ENCODE results near the gene DCUN1D4.

DCUN1D4 gene

GRCh38 chr4:51853027-51853682 lies 10.2 kb downstream of the DCUN1D4 start:
- Histone ChIP-seq H3K4me3 (ENCODE audit: low read depth in 1 of 2, low read length in 2 of 2) (peak overlapping the region; percentile 26 to 28), H3K9ac (ENCODE audit: low read depth in 1 of 2, low read length in 2 of 2) (no peak overlapping the region), H3K4me1 (ENCODE audit: control insufficient read depth in 1 of 2, insufficient read depth in 2 of 2, low read length in 2 of 2) (peaks cover 19 to 31% of the 10 kb centered on the region in 2 donors), H3K9me3 (ENCODE audit: control insufficient read depth in 1 of 2, low read length in 2 of 2) (no peaks in the 10 kb centered on the region), H3K27ac (ENCODE audit: low read depth, low read length) (no peak overlapping the region), H3K36me3 (ENCODE audit: control insufficient read depth in 1 of 2, insufficient read depth in 2 of 2, low read length in 2 of 2) (no peaks in the 10 kb centered on the region), H3K27me3 (ENCODE audit: control insufficient read depth in 1 of 2, insufficient read depth in 2 of 2, low read length in 2 of 2) (no peaks in the 10 kb centered on the region)

- H3K27ac ChIP-seq (ENCODE audit: low read depth, low read length): no peak overlapping the region
- H3K4me3 ChIP-seq (ENCODE audit: low read depth in 1 of 2, low read length in 2 of 2): no peak overlapping the region
- no peaks in the 10 kb centered on the region for H3K36me3 ChIP-seq (ENCODE audit: control insufficient read depth in 1 of 2, insufficient read depth in 2 of 2, low read length in 2 of 2)
- H3K27me3 ChIP-seq (ENCODE audit: control insufficient read depth in 1 of 2, insufficient read depth in 2 of 2, low read length in 2 of 2): no peaks in the 10 kb centered on the region
- peaks cover 37 to 46% of the 10 kb centered on the region in 2 donors for H3K4me1 ChIP-seq (ENCODE audit: control insufficient read depth in 1 of 2, insufficient read depth in 2 of 2, low read length in 2 of 2)
- H3K9ac ChIP-seq (ENCODE audit: low read depth in 1 of 2, low read length in 2 of 2): no peak overlapping the region
- H3K9me3 ChIP-seq (ENCODE audit: control insufficient read depth in 1 of 2, low read length in 2 of 2): no peaks in the 10 kb centered on the region
These were observed 12.3 kb downstream of the DCUN1D4 start for GRCh38 chr4:51855270-51855669.

- peaks cover 37 to 46% of the 10 kb centered on the region in 2 donors for H3K4me1 ChIP-seq (ENCODE audit: control insufficient read depth in 1 of 2, insufficient read depth in 2 of 2, low read length in 2 of 2)
- no peak overlapping the region for H3K27ac ChIP-seq (ENCODE audit: low read depth, low read length)
- no peak overlapping the region for H3K9ac ChIP-seq (ENCODE audit: low read depth in 1 of 2, low read length in 2 of 2)
- H3K9me3 ChIP-seq (ENCODE audit: control insufficient read depth in 1 of 2, low read length in 2 of 2): no peaks in the 10 kb centered on the region
- no peaks in the 10 kb centered on the region for H3K27me3 ChIP-seq (ENCODE audit: control insufficient read depth in 1 of 2, insufficient read depth in 2 of 2, low read length in 2 of 2)
- no peak overlapping the region for H3K4me3 ChIP-seq (ENCODE audit: low read depth in 1 of 2, low read length in 2 of 2)
- no peaks in the 10 kb centered on the region for H3K36me3 ChIP-seq (ENCODE audit: control insufficient read depth in 1 of 2, insufficient read depth in 2 of 2, low read length in 2 of 2)
These were observed 12.8 kb downstream of the DCUN1D4 start for GRCh38 chr4:51855751-51856150.

GRCh38 chr4:51858605-51859202 lies 15.8 kb downstream of the DCUN1D4 start:
- Histone ChIP-seq H3K9me3 (ENCODE audit: control insufficient read depth in 1 of 2, low read length in 2 of 2) (no peaks in the 10 kb centered on the region), H3K27me3 (ENCODE audit: control insufficient read depth in 1 of 2, insufficient read depth in 2 of 2, low read length in 2 of 2) (no peaks in the 10 kb centered on the region), H3K27ac (ENCODE audit: low read depth, low read length) (no peak overlapping the region), H3K4me1 (ENCODE audit: control insufficient read depth in 1 of 2, insufficient read depth in 2 of 2, low read length in 2 of 2) (peaks cover 21 to 25% of the 10 kb centered on the region in 2 donors), H3K36me3 (ENCODE audit: control insufficient read depth in 1 of 2, insufficient read depth in 2 of 2, low read length in 2 of 2) (peaks cover 0 to 2% of the 10 kb centered on the region in 2 donors), H3K9ac (ENCODE audit: low read depth in 1 of 2, low read length in 2 of 2) (no peak overlapping the region), H3K4me3 (ENCODE audit: low read depth in 1 of 2, low read length in 2 of 2) (peak overlapping the region in 1 of 2 donors; percentile 5)

GRCh38 chr4:51859476-51860031 lies 16.6 kb downstream of the DCUN1D4 start:
- H3K9ac ChIP-seq (ENCODE audit: low read depth in 1 of 2, low read length in 2 of 2): no peak overlapping the region
- no peak overlapping the region for H3K27ac ChIP-seq (ENCODE audit: low read depth, low read length)
- H3K4me3 ChIP-seq (ENCODE audit: low read depth in 1 of 2, low read length in 2 of 2): no peak overlapping the region
- no peaks in the 10 kb centered on the region for H3K27me3 ChIP-seq (ENCODE audit: control insufficient read depth in 1 of 2, insufficient read depth in 2 of 2, low read length in 2 of 2)
- peaks cover 16 to 20% of the 10 kb centered on the region in 2 donors for H3K4me1 ChIP-seq (ENCODE audit: control insufficient read depth in 1 of 2, insufficient read depth in 2 of 2, low read length in 2 of 2)
- no peaks in the 10 kb centered on the region for H3K9me3 ChIP-seq (ENCODE audit: control insufficient read depth in 1 of 2, low read length in 2 of 2)
- H3K36me3 ChIP-seq (ENCODE audit: control insufficient read depth in 1 of 2, insufficient read depth in 2 of 2, low read length in 2 of 2): peaks cover 0 to 8% of the 10 kb centered on the region in 2 donors

- H3K4me3 ChIP-seq (ENCODE audit: low read depth in 1 of 2, low read length in 2 of 2): no peak overlapping the region
- no peaks in the 10 kb centered on the region for H3K9me3 ChIP-seq (ENCODE audit: control insufficient read depth in 1 of 2, low read length in 2 of 2)
- H3K9ac ChIP-seq (ENCODE audit: low read depth in 1 of 2, low read length in 2 of 2): no peak overlapping the region
- peaks cover 10 to 27% of the 10 kb centered on the region in 2 donors for H3K36me3 ChIP-seq (ENCODE audit: control insufficient read depth in 1 of 2, insufficient read depth in 2 of 2, low read length in 2 of 2)
- H3K4me1 ChIP-seq (ENCODE audit: control insufficient read depth in 1 of 2, insufficient read depth in 2 of 2, low read length in 2 of 2): peaks cover 16 to 20% of the 10 kb centered on the region in 2 donors
- H3K27ac ChIP-seq (ENCODE audit: low read depth, low read length): no peak overlapping the region
- H3K27me3 ChIP-seq (ENCODE audit: control insufficient read depth in 1 of 2, insufficient read depth in 2 of 2, low read length in 2 of 2): no peaks in the 10 kb centered on the region
These were observed 19.2 kb downstream of the DCUN1D4 start for GRCh38 chr4:51862199-51862598.

GRCh38 chr4:51862781-51863180 lies 19.8 kb downstream of the DCUN1D4 start:
- Histone ChIP-seq H3K27me3 (ENCODE audit: control insufficient read depth in 1 of 2, insufficient read depth in 2 of 2, low read length in 2 of 2) (no peaks in the 10 kb centered on the region), H3K36me3 (ENCODE audit: control insufficient read depth in 1 of 2, insufficient read depth in 2 of 2, low read length in 2 of 2) (peaks cover 16 to 33% of the 10 kb centered on the region in 2 donors), H3K9ac (ENCODE audit: low read depth in 1 of 2, low read length in 2 of 2) (no peak overlapping the region), H3K9me3 (ENCODE audit: control insufficient read depth in 1 of 2, low read length in 2 of 2) (no peaks in the 10 kb centered on the region), H3K4me1 (ENCODE audit: control insufficient read depth in 1 of 2, insufficient read depth in 2 of 2, low read length in 2 of 2) (peaks cover 16 to 20% of the 10 kb centered on the region in 2 donors), H3K4me3 (ENCODE audit: low read depth in 1 of 2, low read length in 2 of 2) (no peak overlapping the region), H3K27ac (ENCODE audit: low read depth, low read length) (no peak overlapping the region)

GRCh38 chr4:51865717-51866116 lies 22.8 kb downstream of the DCUN1D4 start:
- Histone ChIP-seq H3K36me3 (ENCODE audit: control insufficient read depth in 1 of 2, insufficient read depth in 2 of 2, low read length in 2 of 2) (peaks cover 18 to 38% of the 10 kb centered on the region in 2 donors), H3K9me3 (ENCODE audit: control insufficient read depth in 1 of 2, low read length in 2 of 2) (no peaks in the 10 kb centered on the region), H3K27ac (ENCODE audit: low read depth, low read length) (no peak overlapping the region), H3K9ac (ENCODE audit: low read depth in 1 of 2, low read length in 2 of 2) (no peak overlapping the region), H3K4me1 (ENCODE audit: control insufficient read depth in 1 of 2, insufficient read depth in 2 of 2, low read length in 2 of 2) (no peaks in the 10 kb centered on the region), H3K4me3 (ENCODE audit: low read depth in 1 of 2, low read length in 2 of 2) (no peak overlapping the region), H3K27me3 (ENCODE audit: control insufficient read depth in 1 of 2, insufficient read depth in 2 of 2, low read length in 2 of 2) (no peaks in the 10 kb centered on the region)

- Histone ChIP-seq H3K4me3 (ENCODE audit: low read depth in 1 of 2, low read length in 2 of 2) (no peak overlapping the region), H3K36me3 (ENCODE audit: control insufficient read depth in 1 of 2, insufficient read depth in 2 of 2, low read length in 2 of 2) (peaks cover 18 to 46% of the 10 kb centered on the region in 2 donors), H3K9ac (ENCODE audit: low read depth in 1 of 2, low read length in 2 of 2) (no peak overlapping the region), H3K27ac (ENCODE audit: low read depth, low read length) (no peak overlapping the region), H3K4me1 (ENCODE audit: control insufficient read depth in 1 of 2, insufficient read depth in 2 of 2, low read length in 2 of 2) (no peaks in the 10 kb centered on the region), H3K9me3 (ENCODE audit: control insufficient read depth in 1 of 2, low read length in 2 of 2) (no peaks in the 10 kb centered on the region), H3K27me3 (ENCODE audit: control insufficient read depth in 1 of 2, insufficient read depth in 2 of 2, low read length in 2 of 2) (no peaks in the 10 kb centered on the region)
These were observed 23.9 kb downstream of the DCUN1D4 start for GRCh38 chr4:51866835-51867234.

GRCh38 chr4:51867689-51868448 lies 24.9 kb downstream of the DCUN1D4 start:
- H3K36me3 ChIP-seq (ENCODE audit: control insufficient read depth in 1 of 2, insufficient read depth in 2 of 2, low read length in 2 of 2): peaks cover 22 to 55% of the 10 kb centered on the region in 2 donors
- H3K4me3 ChIP-seq (ENCODE audit: low read depth in 1 of 2, low read length in 2 of 2): no peak overlapping the region
- H3K9me3 ChIP-seq (ENCODE audit: control insufficient read depth in 1 of 2, low read length in 2 of 2): no peaks in the 10 kb centered on the region
- no peak overlapping the region for H3K9ac ChIP-seq (ENCODE audit: low read depth in 1 of 2, low read length in 2 of 2)
- H3K4me1 ChIP-seq (ENCODE audit: control insufficient read depth in 1 of 2, insufficient read depth in 2 of 2, low read length in 2 of 2): no peaks in the 10 kb centered on the region
- H3K27me3 ChIP-seq (ENCODE audit: control insufficient read depth in 1 of 2, insufficient read depth in 2 of 2, low read length in 2 of 2): no peaks in the 10 kb centered on the region
- H3K27ac ChIP-seq (ENCODE audit: low read depth, low read length): no peak overlapping the region
